ENCODE data around the gene TARM1.
"Not testable (repeated sequence)": the region's sequence is repeated elsewhere in the genome, so short reads cannot be mapped to it uniquely, and the experiment has no call there.

TARM1 gene

GRCh38 chr19:54099190-54099902 is 18.2 kb upstream of the TARM1 start:
- DNase-seq, result no peak

GRCh38 chr19:54096617-54097106 is 15.5 kb upstream of the TARM1 start:
- DNase-seq, result no peak

GRCh38 chr19:54095859-54096616 is 14.9 kb upstream of the TARM1 start:
- DNase-seq, result not testable (repeated sequence)

- DNase-seq, result no peak
Measured at GRCh38 chr19:54095136-54095858, 14.1 kb upstream of the TARM1 start.

- no peak for DNase-seq
Measured at GRCh38 chr19:54094426-54095000, 13.3 kb upstream of the TARM1 start.

- no peak for DNase-seq
Measured at GRCh38 chr19:54084410-54084809, 3.2 kb upstream of the TARM1 start.

- no peak for DNase-seq
Measured at GRCh38 chr19:54077334-54077733, 3.8 kb downstream of the TARM1 start.

GRCh38 chr19:54074851-54075250 is 6.3 kb downstream of the TARM1 start:
- no peak for DNase-seq

GRCh38 chr19:54073829-54074228 is 7.3 kb downstream of the TARM1 start:
- no peak for DNase-seq

- DNase-seq, result no peak
Measured at GRCh38 chr19:54069470-54069869, 11.7 kb downstream of the TARM1 start.

GRCh38 chr19:54063350-54064116 is 17.6 kb downstream of the TARM1 start, which contains the start of gene VSTM1:
TSS of gene VSTM1 (minus strand) at chr19:54063897. CDS start at chr19:54063777, 120 bp downstream.
- no peak for DNase-seq

GRCh38 chr19:54062643-54063042 is 18.5 kb downstream of the TARM1 start:
- no peak for DNase-seq

- DNase-seq, result no peak
Measured at GRCh38 chr19:54047616-54048015, 33.5 kb downstream of the TARM1 start.

- DNase-seq, result no peak
Measured at GRCh38 chr19:54045771-54046170, 35.4 kb downstream of the TARM1 start.

- DNase-seq, result no peak
Measured at GRCh38 chr19:54042989-54043388, 38.2 kb downstream of the TARM1 start.

- DNase-seq, result no peak
Measured at GRCh38 chr19:54041969-54042606, 39.1 kb downstream of the TARM1 start.

GRCh38 chr19:54040003-54040402 is 41.2 kb downstream of the TARM1 start:
- DNase-seq, result no peak

GRCh38 chr19:54036542-54036941 is 44.6 kb downstream of the TARM1 start:
- DNase-seq, result not testable (repeated sequence)

GRCh38 chr19:54035215-54036178 is 45.7 kb downstream of the TARM1 start:
- no peak for DNase-seq

- no peak for DNase-seq
Measured at GRCh38 chr19:54030895-54031586, 50.1 kb downstream of the TARM1 start.
